HG03066 (cell line): ENCODE results near the gene GRIK3.

Source experiments
- ATAC-seq: cut with Tn5 transposase; IDR thresholded peaks from one replicate; pipeline ENCODE4 v1.9.1; 2021; ENCODE audit warnings: low read depth; ENCODE audit not compliant: unreplicated experiment

The GRIK3 gene

GRCh38 chr1:36984026-36984425 is 50.3 kb downstream of the GRIK3 start:
- ATAC-seq: no peak

DNA sequence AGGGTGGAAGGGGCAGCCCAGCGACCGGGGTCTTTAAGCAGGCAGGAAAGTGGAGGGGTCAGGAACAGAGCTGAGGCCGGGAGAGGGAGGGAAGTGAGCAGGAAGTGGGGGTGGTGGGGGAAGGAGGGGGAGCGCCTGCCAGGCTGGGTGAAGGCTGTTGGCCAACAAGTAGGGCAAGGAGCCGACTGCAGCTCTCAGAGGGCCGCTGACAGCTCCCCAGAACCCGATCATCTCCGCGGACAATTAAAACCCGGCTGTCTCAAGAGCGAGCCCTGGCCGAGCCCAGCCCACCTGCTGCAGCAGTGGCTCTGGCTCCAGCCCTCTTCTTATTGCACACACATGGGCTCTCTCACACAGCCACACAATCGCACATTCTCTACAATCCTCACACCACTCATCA is 51.6 kb downstream of the GRIK3 start:
- no peak for ATAC-seq

DNA sequence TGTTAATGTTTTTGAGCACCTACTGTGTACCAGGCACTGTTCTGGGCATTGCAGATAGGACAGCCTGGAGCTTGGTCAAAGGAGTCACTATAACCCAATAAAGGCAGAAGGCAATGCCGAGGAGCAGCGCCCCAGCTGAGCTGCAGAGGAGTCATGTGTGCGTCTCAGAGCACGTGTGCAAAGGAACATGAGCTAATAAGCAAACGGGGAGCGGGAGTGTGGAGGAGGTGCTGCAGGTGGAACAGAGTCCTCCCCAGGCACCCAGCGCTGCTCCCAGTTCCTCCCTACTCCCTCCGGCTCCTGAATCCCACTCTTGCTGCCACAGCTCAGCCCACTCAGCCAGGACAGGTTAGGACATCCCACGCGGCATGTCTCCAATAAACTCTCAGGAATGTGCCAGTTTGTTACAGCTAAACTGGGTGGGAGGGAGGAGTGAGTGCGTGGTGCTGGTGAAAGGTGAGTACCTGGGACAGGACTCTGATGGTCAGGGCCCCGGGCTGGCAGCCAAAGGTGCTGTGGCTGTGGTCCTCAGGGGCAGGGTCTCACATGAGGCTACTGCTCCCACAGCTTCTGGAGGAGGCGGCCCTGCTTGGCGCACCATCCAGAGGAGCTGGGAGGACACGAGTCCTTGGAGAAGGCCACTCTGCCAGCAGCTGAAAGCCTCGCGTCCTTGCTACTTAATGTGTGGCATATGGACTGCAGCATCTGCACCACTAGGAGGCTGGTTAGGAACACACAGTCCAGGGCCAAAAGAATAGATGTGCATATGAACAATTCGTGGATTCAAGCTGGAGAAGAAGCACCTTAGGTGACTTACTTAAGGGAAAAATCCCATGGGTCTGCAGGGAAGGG is 52.3 kb downstream of the GRIK3 start:
- no peak for ATAC-seq

DNA sequence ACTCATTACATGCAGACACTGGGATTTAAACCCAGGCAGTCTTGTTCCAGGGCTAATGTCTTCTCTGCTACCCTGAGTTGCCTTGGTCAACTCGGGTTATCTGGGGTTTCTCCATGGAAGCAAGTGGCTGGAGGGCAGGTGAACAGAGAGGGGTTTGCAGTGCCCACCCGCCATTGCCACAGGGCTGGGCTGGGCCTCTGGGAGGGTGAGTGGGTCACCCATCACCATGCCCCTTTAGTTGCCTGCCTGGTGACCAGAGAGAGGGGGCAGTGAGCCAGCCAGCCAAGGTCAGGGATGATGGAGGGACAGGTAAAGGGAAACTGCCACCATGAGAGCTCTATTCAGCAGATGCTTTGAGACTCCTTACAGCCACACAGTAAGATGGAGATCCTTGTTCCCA is 53.2 kb downstream of the GRIK3 start:
- no peak for ATAC-seq

DNA sequence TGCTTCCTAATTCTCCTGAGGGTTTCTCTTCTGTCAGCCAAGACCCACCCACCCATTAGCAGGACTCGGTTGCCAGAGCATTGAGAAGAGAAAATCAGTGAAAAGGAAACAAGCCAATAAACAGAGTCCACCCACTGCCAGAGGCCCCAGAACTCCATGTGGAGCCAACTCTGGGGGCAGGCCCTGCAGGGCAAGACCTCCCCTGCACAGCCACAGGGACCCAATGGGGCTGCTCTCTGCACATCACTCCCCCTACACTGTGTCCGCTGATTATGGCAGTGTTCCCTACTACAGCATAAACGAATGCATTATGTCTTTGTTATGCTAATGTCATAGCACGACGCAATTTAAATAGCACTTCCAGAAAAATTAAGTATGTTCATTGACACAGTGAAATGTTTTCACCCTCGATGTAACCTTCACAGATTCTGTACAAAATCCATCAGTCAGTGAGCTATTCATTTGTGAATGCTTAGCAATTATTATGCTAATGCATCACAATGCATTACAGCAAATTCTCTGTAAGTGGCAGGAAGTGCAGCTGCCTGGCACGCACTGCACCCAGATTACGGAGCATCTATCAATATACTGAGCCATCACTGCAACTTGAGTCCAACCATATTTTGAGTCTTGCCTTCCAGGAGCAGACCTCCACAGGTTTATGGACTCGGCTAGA is 56.4 kb downstream of the GRIK3 start:
- ATAC-seq: no peak

DNA sequence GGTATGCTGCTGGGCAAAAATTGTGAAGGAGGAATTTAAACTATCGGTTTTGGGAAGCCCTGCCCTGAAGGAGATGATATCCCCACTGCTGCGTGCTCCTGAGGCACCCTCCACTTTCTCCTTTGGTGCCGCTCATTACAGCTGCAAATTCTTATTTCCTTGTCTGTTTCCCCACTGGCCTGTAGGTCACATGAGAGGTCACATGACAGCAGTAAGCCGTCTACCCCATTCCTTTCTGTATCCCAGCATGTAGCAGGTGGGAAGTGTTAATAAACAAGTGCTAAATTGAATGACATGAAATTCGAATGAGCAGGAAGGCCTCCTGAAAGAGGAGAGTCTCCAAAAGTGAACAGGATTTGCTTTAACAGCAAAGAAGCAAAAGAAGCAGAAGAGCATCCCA is 58.7 kb downstream of the GRIK3 start:
- ATAC-seq: no peak

- ATAC-seq: no peak
These were observed 61.3 kb downstream of the GRIK3 start for GRCh38 chr1:36973056-36973455.

DNA sequence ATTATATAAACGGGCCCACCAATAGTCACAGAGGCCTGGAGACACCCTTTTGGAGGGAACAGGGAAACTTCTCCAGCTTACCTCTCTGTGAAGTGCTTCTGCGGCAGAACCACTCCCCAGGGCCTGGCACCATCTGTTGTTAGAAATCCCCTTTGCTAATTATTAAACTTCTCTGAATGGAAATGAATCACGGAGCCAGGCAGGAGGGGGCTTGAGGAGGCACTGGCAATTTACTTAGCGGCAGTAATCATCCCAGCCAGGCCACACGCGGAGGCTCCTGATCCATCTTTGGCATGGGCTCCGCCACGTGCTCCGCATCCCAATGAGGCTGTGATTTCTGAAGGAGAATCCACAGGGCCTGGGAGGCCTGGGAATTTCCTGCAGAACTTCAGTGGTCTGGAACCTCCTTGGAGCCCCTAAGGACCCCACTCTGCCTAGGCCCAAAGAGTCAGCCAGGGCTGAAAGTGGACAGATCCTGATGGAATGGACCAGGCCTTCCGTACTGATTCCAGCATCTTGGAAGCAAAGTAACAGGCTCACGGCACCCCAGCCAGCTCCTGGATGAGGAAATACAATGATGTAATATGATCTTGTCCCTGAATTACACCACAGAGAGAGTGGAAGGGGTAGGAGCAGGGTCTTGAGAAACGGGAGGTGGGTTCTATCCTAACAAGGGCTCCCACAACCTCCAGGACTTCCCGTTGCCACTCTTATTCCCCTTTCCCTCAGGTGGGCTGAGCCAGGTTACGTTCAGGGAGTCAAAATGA is 62.3 kb downstream of the GRIK3 start:
- ATAC-seq: no peak

- no peak for ATAC-seq
These were observed 65.6 kb downstream of the GRIK3 start for GRCh38 chr1:36968730-36969129.

DNA sequence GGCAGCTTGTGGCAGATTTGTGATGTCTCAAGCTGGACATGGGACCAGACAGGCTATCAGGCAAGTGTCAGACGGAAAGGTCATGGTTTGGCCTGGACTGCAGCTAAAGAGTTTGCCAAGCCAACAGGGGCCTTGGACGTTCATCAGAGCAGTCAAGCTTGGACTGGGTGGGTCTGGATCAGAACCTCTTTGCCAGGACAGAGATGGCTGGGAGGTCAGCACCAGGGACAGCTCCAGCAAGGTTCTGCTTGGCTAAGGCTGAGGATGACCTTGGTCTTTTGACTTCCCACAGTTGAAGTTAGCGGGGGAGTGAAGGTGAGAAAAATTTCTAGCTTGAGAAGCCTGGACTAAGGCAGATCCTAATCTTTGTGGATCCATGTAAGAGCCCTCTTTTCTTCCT is 68.1 kb downstream of the GRIK3 start:
- no peak for ATAC-seq

DNA sequence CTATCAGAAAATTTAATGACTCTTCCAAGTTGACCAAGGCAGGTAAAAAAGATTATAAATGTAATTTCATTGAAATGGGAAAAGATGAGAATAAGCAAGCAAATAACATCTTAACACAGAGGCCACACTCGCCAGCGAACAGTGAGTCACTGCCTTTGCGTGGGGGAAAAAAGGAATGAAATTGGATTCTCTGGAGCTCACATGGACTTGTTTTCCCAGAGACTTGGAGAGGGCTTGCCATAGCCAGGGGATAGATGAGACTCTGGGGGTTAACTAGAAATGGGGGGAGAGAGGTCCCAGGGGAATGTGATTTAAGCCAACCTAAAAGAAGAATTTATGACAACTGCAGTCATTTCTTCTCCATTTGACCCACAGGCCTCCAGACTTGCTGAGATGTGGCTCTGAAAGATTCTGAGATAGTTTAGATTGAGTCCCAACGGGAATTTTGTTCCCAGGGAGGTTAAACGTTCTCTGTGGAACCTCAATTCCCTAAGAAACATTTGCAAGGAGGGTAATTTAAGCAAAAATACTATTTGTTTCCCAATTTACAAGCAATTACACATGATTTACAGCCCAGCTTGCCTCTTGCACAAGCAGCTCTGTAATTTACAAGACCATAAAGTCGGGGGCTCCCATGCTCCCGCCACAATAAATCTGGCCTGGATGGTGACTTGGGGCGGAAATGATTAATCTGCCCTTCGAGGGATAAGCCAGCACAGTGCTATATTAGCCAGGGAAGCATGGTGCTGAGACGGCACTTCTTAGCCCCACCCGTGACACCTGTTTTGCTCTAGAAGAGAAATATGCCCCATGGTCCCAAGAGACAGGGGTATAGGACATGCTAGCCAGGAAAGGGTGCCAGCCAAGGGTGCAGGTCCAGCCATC is 68.8 kb downstream of the GRIK3 start:
- no peak for ATAC-seq

DNA sequence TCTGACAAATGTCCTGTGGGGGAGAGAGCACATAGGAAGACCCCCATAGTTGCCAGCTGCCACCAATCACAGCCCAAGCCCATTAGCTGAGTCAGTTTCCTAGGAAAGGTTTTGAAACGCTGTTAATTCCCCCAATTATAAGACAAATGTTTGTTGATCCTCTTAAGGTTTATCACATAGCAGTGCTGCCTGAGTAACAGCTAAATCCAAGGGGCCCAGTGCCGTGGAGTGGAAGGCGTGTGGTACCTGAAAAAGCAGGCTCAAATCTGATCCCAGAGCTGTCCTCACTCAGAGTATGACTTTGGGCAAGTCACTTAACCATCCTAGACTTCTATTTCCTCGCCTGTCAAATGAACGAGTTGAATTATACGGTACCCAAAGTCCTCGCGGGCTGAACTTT is 69.5 kb downstream of the GRIK3 start:
- no peak for ATAC-seq

DNA sequence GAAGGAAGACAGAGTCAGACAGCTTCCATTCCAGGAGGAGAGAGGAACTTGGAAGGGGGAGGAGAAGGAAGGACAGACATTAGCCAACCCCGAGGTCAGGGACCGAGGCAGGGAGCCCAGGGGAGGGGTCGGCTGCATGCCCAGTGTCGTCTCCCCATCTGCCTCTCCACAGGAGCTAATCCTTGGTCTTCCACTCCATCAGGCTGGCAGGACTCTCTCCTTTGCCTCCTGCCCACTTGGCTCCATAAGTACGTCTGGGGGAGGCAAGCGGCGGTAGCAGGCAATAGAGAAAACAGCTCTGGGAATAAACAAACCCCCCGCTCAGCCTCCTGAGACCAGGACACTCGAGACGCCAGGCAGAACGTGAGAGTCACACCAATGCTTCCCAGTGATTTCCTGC is 71.3 kb downstream of the GRIK3 start:
- no peak for ATAC-seq

DNA sequence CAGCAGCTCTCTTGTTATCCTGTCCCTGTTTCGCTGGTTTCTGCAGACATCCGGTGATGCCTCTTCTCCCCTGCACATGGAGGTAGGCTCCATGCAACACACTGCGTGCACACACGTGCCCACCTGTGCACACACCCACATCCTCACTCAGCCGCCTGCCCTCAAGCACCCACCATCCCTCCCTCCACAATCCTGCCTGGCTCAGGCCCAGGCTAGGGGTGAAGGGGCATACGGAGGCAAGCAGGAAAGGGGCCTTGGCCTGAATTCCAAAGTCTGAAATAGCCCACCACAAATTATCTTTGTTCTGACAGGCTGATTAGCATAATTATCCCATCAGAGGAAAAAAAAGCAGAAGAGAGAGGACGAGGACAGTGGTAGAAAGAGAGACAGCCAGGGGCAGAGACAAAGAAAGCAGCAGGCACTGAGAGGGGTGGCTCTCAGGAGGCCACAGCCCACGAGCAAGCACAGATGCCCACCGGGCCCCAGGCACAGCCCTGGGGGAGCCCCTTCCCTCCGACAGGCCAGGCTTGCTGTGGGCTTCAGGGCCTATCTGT is 73.2 kb downstream of the GRIK3 start:
- no peak for ATAC-seq

DNA sequence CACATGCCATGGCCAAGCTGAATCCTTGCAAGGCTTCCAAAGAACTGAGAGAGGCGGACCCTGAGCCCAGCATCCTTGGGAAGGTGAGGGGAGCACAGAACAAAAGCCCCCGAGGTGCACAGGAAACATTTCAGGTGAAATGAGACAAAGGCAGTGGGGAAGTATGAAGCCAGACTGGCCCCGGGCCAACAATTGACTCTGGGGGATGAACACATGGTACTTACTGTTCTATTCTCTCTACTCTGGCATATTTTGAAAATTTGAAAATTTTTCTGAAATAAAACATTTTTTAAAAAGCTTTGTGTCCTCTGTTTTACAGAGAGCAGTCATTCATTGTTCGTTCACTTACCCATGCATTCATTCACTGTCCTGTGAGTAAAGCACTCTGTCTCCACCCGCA is 77.7 kb downstream of the GRIK3 start:
- no peak for ATAC-seq

- no peak for ATAC-seq
These were observed 79.3 kb downstream of the GRIK3 start for GRCh38 chr1:36955016-36955415.

DNA sequence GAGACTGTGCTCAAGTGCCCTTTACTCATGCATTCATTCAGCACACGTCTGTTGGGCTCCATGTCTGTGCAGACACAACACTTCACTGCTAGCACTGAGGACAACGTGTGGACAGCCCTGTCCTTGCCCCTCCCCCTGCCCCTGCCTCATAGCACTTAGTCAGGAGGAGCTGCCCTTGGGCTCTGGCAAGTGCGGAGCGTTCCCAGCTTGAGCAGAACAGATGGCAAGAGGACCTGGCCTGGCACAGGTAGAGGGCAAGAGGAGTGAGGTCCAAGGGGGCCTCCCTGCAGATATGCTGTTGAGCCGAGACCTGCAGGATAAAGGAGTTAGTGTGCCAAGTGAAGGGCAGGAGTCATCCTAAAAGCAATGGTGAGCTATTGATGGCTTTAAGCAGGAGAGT is 81.3 kb downstream of the GRIK3 start:
- no peak for ATAC-seq

DNA sequence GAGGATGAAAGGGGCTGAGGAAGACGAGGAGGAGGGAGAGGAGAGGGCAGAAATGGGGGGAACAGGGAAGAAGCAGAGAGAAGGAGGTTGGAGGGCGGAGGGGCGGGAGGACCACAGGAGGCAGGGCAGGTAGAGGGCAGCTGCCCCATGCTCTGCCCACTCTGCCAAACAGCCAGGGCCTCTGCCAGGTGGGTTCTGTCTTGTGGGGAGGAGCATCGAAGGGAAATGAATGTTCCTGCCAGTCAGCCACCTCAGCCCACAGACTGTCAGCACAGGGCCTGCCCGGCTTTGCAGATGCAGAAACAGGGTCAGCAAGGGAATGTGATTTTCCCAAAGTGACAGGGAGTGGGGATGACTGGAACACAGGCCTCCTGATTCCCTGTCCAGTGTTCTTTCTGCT is 82.6 kb downstream of the GRIK3 start:
- no peak for ATAC-seq

GRCh38 chr1:36951292-36951750 is 83.0 kb downstream of the GRIK3 start:
- ATAC-seq: no peak
